Astrocyte of the cerebellum (primary cell): ENCODE measurements around the gene RB1.
"Not testable (repeated sequence)": the region's sequence is repeated elsewhere in the genome, so short reads cannot be mapped to it uniquely, and the experiment has no call there.

Source experiments
- DNase-seq: peaks from one replicate; pipeline ENCODE4 v3.0.0-alpha.2; 2011; ENCODE audit warnings: low read depth
- H3K4me3 ChIP-seq: 2 replicates; pipeline ENCODE4 v1.5.1; 2011; ENCODE audit warnings: mild to moderate bottlenecking, low read depth, low read length, moderate library complexity
- in situ Hi-C: cut with HindIII; loops from 2 replicates; pipeline ENCODE4 v1.10.0; 2017; ENCODE audit warnings: low sequenced_read_pairs
- TF ChIP-seq, protein P1 (sequence below): IDR thresholded peaks from 2 replicates; pipeline ENCODE4 v1.5.1; 2012; ENCODE audit warnings: low read length, low read depth, moderate library complexity, mild to moderate bottlenecking; ENCODE audit errors: missing control alignments

The RB1 gene

GRCh38 chr13:48344264-48344663 lies 40.7 kb downstream of the RB1 start:
- TF ChIP-seq, protein P1, sequence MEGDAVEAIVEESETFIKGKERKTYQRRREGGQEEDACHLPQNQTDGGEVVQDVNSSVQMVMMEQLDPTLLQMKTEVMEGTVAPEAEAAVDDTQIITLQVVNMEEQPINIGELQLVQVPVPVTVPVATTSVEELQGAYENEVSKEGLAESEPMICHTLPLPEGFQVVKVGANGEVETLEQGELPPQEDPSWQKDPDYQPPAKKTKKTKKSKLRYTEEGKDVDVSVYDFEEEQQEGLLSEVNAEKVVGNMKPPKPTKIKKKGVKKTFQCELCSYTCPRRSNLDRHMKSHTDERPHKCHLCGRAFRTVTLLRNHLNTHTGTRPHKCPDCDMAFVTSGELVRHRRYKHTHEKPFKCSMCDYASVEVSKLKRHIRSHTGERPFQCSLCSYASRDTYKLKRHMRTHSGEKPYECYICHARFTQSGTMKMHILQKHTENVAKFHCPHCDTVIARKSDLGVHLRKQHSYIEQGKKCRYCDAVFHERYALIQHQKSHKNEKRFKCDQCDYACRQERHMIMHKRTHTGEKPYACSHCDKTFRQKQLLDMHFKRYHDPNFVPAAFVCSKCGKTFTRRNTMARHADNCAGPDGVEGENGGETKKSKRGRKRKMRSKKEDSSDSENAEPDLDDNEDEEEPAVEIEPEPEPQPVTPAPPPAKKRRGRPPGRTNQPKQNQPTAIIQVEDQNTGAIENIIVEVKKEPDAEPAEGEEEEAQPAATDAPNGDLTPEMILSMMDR = no peak

GRCh38 chr13:48346583-48346982 lies 43.0 kb downstream of the RB1 start:
- TF ChIP-seq, protein P1 = no peak
- in situ Hi-C loops = no loop called here
- no peak overlapping the region for H3K4me3 ChIP-seq
- DNase-seq = no peak

More at GRCh38 chr13:48344264-48344663, 40.7 kb downstream of the RB1 start:
- in situ Hi-C loops = no loop called here
- H3K4me3 ChIP-seq = no peak overlapping the region
- DNase-seq = no peak

DNA sequence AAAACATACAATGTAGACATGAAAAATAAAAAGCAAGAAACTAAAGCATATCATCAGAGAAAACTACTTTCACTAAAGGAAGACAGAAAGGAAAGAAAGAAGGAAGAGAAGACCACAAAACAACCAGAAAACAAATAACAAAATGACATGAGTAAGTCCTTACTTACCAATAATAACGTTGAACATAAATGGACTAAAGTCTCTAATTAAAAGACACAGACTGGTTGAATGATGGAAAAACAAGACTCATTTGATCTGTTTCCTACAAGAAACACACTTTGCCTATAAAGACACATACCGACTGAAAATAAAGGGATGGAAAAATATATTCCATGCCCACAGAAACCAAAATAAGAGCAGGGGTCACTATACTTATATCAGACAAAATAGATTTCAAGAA lies 46.0 kb downstream of the RB1 start:
- in situ Hi-C loops = no loop called here
- no peak for DNase-seq

GRCh38 chr13:48353590-48353989 lies 50.0 kb downstream of the RB1 start:
- in situ Hi-C loops = no loop called here
- no peak overlapping the region for H3K4me3 ChIP-seq
- DNase-seq = no peak
- TF ChIP-seq, protein P1 = no peak

More for the DNA sequence above, 46.0 kb downstream of the RB1 start:
- no peak overlapping the region for H3K4me3 ChIP-seq
- TF ChIP-seq, protein P1 = no peak

DNA sequence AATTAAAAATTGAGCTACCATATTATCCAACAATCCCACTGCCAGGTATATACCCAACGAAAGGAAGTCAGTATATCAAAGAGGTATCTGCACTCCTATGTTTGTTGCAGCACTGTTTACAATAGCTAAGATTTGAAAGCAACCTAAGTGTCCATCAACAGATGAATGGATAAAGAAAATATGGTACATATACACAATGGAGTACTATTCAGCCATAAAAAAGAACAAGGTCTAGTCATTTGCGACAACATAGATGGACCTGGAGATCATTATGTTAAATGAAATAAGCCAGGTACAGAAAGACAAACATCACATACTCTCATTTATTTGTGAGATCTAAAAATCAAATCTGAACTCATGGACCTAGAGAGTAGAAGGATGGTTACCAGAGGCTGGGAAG lies 52.0 kb downstream of the RB1 start:
- H3K4me3 ChIP-seq, in situ Hi-C loops, DNase-seq: not testable (repeated sequence)

- in situ Hi-C loops = no loop called here
- H3K4me3 ChIP-seq = no peak overlapping the region
- TF ChIP-seq, protein P1 = no peak
- no peak for DNase-seq
These were observed 53.2 kb downstream of the RB1 start for GRCh38 chr13:48356750-48357149.

DNA sequence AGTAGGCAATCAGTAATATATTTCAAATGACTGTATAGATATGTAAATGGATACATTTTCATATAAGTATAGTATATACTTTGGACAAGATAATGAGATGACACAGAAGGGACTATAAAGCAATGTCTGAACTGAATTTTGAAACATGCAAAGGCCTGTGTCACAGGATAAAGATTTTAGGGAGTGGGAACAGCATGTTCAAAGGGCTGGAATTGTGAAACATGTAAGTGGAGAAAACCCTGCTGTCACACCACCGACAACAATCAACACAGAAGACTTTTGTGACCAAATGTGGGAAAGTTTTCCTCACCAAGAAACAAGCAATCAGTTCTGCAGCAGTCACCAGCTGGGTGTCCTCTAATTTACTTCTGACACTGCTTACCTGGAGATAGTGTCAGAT lies 66.4 kb downstream of the RB1 start:
- no peak overlapping the region for H3K4me3 ChIP-seq
- in situ Hi-C loops = no loop called here
- TF ChIP-seq, protein P1 = no peak
- no peak for DNase-seq
